HG02943 (cell line): ENCODE results near the gene NIPAL4.

Experiments
- ATAC-seq: cut with Tn5 transposase; IDR thresholded peaks from one replicate; pipeline ENCODE4 v1.9.1; 2021; ENCODE audit warnings: mild to moderate bottlenecking, low read depth, moderate library complexity; ENCODE audit not compliant: unreplicated experiment

The NIPAL4 gene

DNA sequence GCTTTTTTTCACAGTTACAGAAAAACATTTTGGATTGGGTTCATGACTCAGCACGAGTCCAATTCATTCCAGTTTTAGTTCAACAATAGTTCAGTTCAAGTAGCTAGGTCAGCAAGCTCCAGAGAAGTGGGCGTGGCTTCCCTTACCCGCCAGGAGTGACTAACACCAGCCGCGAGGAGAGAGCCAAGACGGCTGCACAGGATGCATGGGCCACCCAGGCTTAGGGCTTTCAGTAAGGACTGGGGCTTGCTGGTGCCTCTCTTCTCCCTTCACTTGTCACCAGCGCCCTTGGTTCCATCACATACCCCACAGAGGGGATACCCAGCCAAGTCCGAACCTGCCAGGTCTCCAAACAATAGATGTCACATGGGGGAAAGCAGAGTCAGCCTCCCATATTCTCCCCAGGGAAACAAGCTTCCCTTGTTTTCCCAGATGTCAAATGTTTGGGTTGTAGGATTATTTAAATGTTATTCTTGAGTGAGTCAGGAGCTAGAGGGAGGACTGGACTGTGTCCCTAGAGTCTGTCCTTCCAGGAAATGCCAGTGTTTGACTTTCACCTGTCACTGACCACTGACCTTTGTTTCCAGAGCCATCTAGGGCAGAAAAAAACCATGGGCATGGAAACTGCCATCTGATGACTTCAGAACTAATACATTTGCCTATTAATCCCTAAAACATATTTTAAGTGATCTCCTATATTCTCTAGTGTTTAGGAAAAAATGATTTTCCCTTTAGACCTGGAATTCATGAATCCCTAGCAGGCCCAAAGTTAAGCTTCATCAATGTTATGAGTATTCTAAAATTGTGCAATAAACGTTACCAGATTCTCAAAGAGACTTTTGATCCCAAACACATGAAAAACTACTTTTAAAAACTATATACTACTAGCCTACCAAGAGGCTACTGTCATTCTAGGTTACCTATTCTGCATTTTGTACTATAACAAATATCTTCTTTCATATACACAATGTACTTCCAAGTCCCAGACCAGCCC is 51.9 kb downstream of the NIPAL4 start:
- no peak for ATAC-seq

DNA sequence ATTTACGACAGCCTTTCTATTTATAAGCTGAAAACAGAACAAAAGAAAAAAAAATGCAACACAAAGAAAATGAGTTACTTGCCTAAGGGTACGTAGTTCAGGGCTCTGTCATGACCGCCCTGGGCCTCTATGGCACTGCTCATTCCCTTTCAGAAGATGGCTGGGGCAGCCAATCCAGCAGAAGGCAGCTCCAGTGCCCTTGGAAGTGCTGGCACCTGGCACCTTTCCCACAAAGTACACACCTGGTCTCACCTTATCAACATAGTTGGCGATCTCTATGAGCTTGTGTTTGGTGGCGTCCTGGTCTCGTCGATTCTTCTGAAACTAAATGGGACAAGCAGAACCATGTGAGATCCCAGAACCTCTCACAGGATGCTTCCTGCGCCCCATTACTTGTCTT is 53.2 kb downstream of the NIPAL4 start:
- no peak for ATAC-seq

DNA sequence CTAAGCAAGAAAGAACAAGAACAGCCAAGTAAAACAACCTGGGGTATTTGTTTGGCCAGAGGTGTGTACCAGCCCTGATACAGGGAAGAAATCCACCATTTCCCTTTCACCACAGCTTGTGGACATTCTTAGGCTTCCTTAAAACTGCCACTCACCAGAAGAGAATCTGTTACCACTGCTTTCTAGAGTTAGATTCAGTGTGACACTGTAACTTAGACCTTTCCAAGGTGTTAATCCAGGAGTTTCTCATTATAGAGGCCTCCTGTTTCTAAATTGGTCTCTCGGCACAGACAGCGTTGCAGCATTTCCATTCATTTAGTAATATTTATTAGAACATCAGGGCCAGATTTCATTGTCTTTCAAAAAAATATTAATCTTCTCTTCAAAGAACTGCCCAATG is 55.0 kb downstream of the NIPAL4 start:
- ATAC-seq = no peak

GRCh38 chr5:157516006-157516405 is 56.0 kb downstream of the NIPAL4 start:
- ATAC-seq = no peak

- no peak for ATAC-seq
Measured at GRCh38 chr5:157516626-157517325, 56.8 kb downstream of the NIPAL4 start.

- peak; percentile 59 for ATAC-seq
Measured at GRCh38 chr5:157518963-157519362, 59.0 kb downstream of the NIPAL4 start.

GRCh38 chr5:157519579-157520253 is 59.7 kb downstream of the NIPAL4 start:
- ATAC-seq = no peak

DNA sequence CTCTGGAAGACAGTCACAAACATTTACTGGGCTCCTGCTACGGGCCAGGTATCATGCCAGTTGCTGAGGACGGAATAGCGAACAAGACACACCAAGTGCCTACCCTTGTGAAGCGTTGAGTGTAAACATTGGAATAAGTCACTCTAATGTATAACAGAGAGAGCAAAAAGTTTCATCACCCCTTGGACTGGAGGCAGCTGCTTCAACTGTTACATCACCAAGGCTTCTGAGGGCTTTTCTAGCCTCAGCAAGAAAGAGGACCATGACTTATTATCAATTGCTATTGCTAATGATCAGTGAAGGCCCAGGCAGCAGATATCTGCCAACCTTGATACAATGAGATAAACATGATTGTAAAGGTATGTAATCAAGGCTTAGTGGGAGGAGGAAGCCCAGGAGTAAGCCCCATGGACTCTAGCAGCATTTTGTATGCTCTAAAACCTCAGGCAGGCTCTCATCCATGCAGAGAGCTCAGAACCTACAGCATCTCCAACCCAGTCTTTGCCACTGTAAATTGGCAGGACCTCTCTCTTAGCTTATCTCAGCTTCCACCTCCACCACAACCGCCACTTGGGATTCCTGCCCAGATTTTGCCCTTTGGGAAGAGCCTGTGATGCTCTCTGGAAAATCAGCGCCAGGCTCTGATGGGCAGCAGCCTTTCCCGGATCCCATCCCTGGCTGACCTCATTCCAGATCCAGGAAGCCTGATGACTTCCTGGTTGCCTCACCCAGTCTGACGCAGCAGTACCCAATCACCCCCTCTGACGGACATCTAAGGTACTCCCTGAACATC is 61.1 kb downstream of the NIPAL4 start:
- ATAC-seq = no peak

DNA sequence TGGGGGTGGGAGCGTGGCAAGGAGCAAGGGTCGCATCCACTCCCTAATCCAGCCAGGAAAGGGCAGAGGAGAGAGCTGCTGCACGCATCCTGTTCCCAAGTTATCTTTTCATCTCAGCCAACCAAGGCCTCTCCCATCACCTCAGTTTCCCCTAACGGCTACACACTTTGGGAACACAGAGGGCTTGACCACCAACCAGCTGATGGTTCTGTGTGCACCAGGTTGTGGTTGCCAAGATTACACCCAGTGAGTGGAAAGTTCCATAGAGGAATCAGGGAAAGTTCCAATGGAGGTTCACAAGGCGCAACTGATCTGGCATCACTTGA is 61.7 kb downstream of the NIPAL4 start:
- no peak for ATAC-seq

- ATAC-seq = no peak
Measured at GRCh38 chr5:157523976-157524375, 64.0 kb downstream of the NIPAL4 start.
